ENCODE measurements around the gene DNAAF3.

The DNAAF3 gene

DNA sequence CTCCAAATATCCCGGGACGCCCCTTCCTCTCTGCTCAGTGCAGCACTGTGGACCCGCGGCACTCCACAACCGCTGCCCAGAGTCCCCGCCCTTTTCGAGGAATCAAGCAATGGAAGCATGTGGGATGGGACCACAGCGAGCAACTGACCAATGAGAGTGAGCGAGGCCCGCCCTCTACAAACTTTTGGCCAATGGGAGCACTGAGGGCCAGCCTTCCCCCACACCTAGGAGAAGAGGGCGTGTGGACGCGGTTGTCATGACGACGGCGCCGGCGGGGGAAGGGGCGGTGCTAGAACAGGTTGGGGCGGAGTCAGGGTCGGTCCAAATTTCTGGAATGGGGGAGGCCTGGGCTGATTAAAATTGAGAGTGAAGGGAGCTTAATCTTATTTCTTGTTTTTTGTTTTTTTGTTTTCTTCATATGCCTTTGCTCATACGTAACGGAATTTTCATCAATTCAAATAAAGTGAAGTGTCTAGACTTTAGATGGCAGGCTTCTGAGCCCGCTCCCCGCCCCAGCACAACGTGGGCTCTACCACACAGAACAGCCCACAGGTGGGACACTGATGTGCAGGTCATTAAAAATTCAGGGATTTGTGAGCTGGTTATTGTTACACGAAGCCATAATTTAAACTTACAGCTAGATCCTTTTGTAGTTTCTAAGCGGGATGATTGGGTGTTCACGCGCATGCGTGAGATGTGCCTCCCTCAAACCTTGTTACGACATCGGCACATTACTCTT, at the start of gene DNAAF3:
TSS of gene DNAAF3 (minus strand) at position 84 of the 739 bp plus-strand sequence. CDS start 200 bp downstream, outside the sequence.
- TF ChIP-seq, protein P1, sequence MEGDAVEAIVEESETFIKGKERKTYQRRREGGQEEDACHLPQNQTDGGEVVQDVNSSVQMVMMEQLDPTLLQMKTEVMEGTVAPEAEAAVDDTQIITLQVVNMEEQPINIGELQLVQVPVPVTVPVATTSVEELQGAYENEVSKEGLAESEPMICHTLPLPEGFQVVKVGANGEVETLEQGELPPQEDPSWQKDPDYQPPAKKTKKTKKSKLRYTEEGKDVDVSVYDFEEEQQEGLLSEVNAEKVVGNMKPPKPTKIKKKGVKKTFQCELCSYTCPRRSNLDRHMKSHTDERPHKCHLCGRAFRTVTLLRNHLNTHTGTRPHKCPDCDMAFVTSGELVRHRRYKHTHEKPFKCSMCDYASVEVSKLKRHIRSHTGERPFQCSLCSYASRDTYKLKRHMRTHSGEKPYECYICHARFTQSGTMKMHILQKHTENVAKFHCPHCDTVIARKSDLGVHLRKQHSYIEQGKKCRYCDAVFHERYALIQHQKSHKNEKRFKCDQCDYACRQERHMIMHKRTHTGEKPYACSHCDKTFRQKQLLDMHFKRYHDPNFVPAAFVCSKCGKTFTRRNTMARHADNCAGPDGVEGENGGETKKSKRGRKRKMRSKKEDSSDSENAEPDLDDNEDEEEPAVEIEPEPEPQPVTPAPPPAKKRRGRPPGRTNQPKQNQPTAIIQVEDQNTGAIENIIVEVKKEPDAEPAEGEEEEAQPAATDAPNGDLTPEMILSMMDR (IDR thresholded peaks at IDR 0.05; ENCODE audit: insufficient read depth, low read depth, low read length, missing control alignments): no peak
- peak; percentile 91 for DNase-seq (ENCODE audit: low read depth)
- H3K4me3 ChIP-seq (ENCODE audit: low read depth, low read length): peak within 1 kb of the TSS; percentile 19; the same call in 1 of the 2 replicates

DNA sequence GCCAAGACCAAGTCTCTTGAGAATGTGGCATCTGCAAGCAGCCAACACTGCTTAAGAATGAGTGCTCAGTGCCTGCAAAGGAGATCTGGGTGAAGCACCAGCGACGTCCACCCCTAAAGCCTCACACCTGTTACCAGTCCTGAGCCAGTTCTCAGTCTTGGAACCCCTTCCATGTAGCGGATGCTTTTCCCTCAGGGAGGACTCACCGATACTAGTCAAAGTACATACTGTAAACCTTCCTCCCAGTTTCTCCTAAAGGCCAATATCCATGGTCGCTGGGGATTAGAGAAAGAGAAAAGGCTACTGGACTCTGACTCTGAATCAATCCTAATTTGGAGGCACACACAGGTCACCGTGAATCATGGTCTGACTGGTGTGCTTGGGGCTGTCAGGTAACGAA, 47.1 kb upstream of the DNAAF3 start:
- TF ChIP-seq, protein P1 (IDR thresholded peaks at IDR 0.05; ENCODE audit: insufficient read depth, low read depth, low read length, missing control alignments): no peak
- no peak overlapping the region for H3K4me3 ChIP-seq (ENCODE audit: low read depth, low read length)
- no peak for DNase-seq (ENCODE audit: low read depth)

DNA sequence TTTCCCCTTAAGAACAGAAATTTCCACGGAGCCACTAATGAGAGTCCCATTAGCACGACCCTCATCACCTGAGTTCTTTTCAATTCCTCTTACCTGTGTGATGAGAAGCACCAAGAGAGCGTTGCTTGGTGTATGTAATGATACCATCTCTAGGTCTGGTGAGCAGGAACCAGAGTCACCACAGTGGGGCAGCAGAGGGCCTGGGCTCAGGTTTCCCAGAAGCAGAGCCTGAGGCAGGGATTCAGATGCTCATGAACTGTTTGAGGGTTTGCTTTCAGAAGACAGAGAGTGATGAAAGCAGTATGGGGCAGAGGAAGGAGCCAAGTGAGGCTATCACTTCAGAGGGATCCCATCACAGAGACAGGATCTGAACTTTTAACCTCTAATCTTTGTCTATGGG, 46.0 kb upstream of the DNAAF3 start:
- peak; percentile 57 for DNase-seq (ENCODE audit: low read depth)
- TF ChIP-seq, protein P1 (IDR thresholded peaks at IDR 0.05; ENCODE audit: insufficient read depth, low read depth, low read length, missing control alignments): peak; percentile 45

DNA sequence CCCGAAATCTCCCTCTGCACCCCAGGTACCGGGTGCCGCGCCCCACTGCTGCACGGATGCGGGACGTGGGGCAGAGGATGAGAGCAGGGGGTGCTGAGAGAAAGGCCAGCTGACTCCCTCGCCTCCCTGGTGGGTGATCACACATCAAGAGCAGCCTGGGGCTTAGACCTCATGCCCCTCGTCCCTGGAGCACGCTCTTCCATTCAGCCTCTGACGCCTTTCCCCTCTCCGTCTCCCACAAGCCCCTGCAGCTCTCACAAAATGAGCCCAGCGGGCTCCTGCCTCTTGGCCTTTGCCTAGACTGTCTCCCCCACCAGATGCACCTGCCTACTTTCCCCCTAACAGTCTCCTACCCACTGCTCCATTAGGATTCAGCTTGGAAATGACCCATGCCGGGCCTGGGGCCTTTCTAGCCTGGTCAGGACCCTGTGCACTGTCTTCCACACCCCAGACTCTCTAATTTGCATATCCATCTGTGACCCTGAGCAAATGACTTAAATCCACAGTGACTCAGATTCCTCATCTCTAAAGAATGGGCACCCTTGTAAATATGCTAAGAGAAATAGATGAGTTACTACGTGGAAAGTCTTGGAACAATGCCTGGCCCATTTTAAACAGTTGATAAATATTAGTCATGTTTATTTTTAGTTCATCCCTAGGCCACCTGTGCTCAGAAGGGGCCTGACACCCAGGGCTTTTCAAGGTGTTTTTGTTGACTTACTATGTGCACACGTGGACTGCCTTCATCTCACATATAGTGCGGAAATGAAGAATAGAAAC, 43.5 kb upstream of the DNAAF3 start:
- TF ChIP-seq, protein P1 (IDR thresholded peaks at IDR 0.05; ENCODE audit: insufficient read depth, low read depth, low read length, missing control alignments): no peak
- no peak for DNase-seq (ENCODE audit: low read depth)
- no peak overlapping the region for H3K4me3 ChIP-seq (ENCODE audit: low read depth, low read length)

More for the DNA sequence above, 46.0 kb upstream of the DNAAF3 start:
- no peak overlapping the region for H3K4me3 ChIP-seq (ENCODE audit: low read depth, low read length)

DNA sequence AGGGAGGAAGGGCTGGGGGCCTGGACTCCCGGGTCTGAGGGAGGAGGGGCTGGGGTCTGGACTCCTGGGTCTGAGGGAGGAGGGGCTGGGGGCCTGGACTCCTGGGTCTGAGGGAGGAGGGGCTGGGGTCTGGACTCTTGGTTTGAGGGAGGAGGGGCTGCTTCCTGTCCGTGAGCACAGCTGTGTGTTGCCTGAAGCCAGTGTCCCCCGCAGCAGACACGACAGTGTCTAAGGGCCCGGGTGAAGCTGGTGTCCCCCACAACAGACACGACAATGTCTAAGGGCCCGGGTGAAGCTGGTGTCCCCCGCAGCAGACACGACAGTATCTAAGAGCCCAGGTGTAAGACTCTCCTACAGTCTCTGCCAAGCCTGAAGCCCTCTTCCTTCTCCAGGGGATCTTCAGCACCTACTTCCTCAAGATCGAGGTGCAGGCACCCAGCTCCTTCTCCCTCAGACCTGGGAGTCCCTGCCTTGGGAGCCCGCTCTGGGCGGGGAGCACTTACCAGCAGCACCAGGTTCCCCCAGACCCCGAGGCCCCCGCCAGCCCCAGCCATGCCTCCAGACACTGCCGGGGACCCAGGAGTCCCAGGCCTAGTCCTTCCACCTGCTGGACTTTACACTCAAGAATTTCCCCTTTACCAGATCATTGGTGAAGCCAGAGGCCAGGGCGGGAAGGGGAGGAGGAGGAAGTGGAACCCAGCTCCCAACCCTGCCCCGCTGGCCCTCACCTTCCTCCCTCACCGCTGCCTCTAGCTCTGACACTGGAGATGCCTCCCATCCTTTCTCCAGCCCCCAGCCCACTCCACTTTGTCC, 42.7 kb upstream of the DNAAF3 start, which contains the start of gene PTPRH:
TSS of gene PTPRH (minus strand) at position 622 of the 813 bp plus-strand sequence. CDS start at position 554, 68 bp downstream.
- TF ChIP-seq, protein P1 (IDR thresholded peaks at IDR 0.05; ENCODE audit: insufficient read depth, low read depth, low read length, missing control alignments): no peak
- no peak within 1 kb of the TSS for H3K4me3 ChIP-seq (ENCODE audit: low read depth, low read length)
- DNase-seq (ENCODE audit: low read depth): no peak

DNA sequence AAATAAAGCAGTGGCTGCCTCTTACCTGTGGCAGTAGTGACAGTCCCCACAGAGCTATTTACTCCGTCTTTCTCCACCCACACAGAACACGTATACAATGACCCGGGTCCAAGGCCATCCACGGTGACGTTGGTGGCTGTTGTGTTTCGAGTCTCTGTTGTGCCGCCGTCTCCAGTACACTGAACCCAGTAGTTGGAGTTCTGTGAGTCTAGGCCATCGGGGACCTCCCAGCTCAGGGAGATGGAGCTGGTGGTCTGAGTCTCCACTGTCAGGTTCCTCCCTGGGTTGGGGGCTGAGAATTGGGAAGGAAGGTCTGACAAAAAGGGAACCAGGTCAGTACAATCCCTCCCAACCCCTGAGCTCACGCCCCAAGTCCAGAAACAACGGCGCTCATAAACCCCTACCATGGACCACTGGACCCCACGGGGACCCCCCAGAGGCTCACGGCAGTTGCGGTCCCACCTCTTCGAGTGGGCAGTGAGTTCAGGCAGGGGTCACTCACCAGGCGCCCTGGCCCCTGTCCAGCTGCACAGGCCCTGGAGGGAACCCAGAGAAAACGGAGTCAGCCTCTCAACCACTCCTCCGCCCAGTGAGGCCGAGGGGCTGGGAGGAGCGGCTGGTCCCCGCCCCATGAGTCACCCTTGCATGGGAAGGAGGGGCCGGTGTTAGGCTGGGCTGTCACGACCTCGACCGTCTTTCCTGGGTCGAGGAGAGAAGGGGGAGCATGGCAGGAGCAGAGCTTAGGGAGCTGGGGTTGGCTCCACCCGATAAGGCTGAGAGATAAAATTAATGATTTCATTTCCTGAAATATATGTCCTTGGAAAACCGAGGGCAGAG, 40.5 kb upstream of the DNAAF3 start:
- H3K4me3 ChIP-seq (ENCODE audit: low read depth, low read length): no peak overlapping the region
- DNase-seq (ENCODE audit: low read depth): no peak
- TF ChIP-seq, protein P1 (IDR thresholded peaks at IDR 0.05; ENCODE audit: insufficient read depth, low read depth, low read length, missing control alignments): no peak
